GM10266 (cell line): ENCODE data around the gene ASTN2.

Source experiments
- DNase-seq: peaks from one replicate; pipeline ENCODE4 v3.0.0; 2012; ENCODE audit errors: extremely low spot score
- CTCF ChIP-seq: IDR thresholded peaks from 2 replicates; pipeline ENCODE4 v1.5.1; 2012; ENCODE audit warnings: mild to moderate bottlenecking, low read depth; ENCODE audit not compliant: control insufficient read depth, insufficient read depth; ENCODE audit errors: missing control alignments

The ASTN2 gene

DNA sequence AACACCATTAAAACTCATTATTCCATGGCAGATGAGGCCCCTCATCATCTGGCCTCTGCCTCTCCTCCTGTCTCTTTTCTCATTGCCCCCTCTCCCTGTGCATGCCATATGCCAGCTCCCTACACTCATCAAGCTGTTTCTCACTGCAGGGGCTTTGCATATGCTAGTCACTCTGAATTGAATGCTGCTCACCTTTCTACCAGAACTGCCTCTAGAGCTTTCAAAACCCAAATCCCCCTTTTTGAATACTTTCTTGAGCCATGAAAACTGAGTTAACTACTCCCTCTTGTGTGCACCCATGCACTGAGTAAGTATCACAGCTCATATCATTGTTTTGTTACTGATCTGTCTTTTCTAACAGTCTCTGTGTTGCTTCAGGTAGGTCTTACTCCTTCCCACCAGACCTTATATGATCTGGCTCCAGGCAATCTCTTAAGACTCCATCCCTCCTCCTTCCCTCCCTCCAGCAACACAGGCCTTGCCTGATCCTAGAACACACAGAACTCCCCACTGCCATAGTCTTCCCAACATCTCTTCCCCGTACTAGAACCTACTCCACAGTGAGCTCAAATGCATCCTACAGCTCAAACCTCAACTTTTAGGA, 60.5 kb downstream of the ASTN2 start:
- TF ChIP-seq CTCF = no peak
- DNase-seq = no peak

DNA sequence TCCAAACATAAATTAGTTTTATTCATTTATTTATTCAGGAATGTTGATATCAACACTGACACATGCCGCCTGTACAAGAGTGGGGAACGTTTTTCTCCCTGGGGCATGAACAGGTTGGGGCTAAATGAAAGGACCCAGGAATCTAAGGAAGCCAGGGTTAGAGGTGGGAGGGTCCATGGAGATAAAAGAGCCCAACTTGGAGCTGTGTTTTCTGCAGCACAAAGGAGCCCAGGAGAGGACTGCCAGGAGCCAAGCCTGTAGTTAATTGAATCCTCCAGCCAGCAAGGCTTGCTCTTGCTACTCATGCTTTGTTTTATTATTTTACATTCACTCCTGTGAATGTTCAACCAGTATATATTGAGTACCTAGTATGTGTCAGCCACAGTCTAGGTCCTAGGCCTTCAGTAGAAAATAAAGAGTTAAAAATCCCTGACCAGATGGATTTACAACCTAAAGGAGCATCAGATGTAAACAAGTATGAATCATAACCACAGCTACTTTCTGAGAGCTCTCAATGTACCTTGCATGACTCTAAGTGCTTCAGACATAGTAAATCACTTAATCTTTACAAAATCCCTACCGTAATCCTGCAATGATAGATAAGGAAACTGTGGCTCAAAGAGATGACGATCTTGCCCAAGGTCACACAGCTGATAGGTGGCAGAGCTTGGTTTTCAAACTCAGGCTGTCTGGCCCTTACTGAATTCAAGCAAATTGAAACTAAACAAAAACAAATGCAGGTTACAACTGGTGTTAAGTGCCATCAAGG, 69.8 kb downstream of the ASTN2 start:
- TF ChIP-seq CTCF = no peak
- DNase-seq = no peak

- no peak for TF ChIP-seq CTCF
These were observed 71.4 kb downstream of the ASTN2 start for GRCh38 chr9:117343427-117343826.

GRCh38 chr9:117341151-117341550, 73.7 kb downstream of the ASTN2 start:
- TF ChIP-seq CTCF = no peak
- DNase-seq = no peak

More at GRCh38 chr9:117343427-117343826, 71.4 kb downstream of the ASTN2 start:
- no peak for DNase-seq

DNA sequence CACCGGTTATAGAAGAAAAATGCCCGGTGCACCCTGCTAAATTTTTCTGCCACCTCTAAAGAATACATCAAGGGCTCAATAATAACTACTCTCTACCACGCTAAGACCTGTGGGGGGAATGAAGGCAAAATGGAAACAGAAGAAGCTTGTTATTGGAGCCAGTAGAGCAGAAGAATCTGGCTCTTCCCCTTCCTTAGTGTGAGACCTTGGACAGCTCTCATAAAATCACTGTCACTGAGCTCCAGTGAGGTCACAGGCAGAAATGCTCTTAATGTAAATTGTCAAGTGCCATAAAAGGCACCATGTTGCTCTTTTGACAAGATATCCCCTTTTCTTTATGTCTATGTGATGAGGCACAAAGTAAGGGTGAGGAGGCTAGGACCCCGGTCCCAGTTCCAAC, 74.4 kb downstream of the ASTN2 start:
- no peak for DNase-seq
- TF ChIP-seq CTCF = no peak

DNA sequence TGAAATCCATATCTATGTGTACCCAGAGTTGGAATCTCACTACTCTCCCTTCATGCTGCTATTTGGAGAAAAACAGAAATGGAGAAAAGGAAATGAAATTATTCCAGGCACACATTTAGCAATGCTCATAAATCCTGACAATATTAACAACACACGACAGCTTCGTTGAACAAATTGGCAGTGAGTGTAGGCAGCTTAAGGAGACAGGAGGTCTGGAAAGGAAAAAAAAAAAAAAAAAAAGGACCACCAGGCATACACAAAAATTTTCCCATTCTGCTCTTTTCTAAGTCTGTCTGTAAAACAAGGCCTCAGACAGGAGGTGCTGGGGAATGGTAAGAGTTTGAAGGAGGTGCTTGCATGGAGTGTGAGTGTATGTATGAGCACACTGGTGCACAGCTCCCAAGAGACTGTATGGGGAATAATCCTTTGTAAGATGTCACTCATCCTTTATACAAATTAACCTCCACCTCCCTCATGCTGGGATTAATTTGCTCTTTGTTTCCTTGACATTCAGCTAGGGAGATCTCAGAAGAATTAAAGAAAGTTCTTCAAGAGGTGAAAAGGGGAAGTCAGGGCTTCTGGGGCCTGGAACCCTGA, 78.9 kb downstream of the ASTN2 start:
- DNase-seq = no peak

More for the DNA sequence above, 78.9 kb downstream of the ASTN2 start:
- no peak for TF ChIP-seq CTCF
